ENCODE measurements around the gene TMEM120A. TPM values are rescaled to one million over a fixed set of nuclear protein-coding genes. Genes with fewer than 3 reads are reported as not detected.

The TMEM120A gene
- total RNA-seq, 1 donor from 2014 or later: 34.2 TPM

DNA sequence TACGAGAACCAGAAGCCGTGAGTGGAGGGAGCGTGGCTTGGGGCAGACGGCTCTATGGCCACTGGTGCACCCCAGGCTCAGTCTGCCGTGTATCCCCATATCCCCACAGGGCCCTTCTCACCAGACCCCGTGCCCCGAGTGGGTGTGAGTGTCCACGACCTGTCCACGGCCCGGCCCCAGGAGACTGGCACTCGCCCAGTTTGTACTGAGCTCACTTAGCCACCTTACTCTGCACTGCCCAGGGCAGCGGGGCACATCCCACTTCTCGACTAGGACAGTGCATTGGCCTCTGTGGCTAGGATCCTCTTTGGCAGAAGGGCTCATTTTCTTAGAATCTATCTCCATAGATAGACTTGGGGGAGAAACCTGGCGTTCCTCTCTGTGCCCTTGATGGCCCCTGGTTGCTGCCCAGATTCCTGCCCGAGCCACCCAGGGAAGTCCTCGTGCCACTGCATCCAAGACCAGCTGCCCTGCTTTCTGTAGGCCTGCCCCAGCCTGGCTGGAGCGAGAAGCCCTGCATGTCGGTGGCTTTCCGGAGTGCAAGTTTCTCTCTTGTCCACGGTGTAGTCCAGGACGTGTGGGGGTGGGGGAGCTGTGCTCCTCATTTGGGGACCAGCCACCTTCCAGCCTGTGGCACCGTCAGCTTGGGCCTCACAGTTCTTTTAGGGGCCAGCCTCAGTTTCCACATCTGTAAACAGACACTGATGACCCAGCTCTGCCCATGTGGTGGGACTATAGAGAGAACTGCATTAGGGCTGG lies 11.9 kb downstream of the TMEM120A start:
- Histone ChIP-seq H3K36me3 (ENCODE audit: insufficient read depth, low read length) (no peaks in the 10 kb centered on the region), H3K79me2 (ENCODE audit: insufficient read depth, low read length) (no peaks in the 10 kb centered on the region), H3K4me2 (ENCODE audit: low read length) (no peak overlapping the region), H3K9ac (ENCODE audit: low read length) (no peak overlapping the region), H3K4me1 (ENCODE audit: insufficient read depth, low read length) (no peaks in the 10 kb centered on the region), H3K27ac (ENCODE audit: low read depth, low read length) (no peak overlapping the region), H4K20me1 (ENCODE audit: insufficient read depth, low read length) (peaks cover 9% of the 10 kb centered on the region), H3K9me3 (ENCODE audit: insufficient read depth, low read depth, low read length) (no peaks in the 10 kb centered on the region), H3K27me3 (ENCODE audit: insufficient read depth, low read length) (no peaks in the 10 kb centered on the region), H3K4me3 (ENCODE audit: insufficient read depth, low read depth, low read length) (no peak overlapping the region), H2AFZ (ENCODE audit: low read depth, low read length) (no peak overlapping the region)
- Mint-ChIP-seq H3K27me3 (ENCODE audit: low read depth, unreplicated experiment) (no peaks in the 10 kb centered on the region), H3K36me3 (ENCODE audit: low read depth, unreplicated experiment) (peaks cover 11% of the 10 kb centered on the region), H3K4me1 (ENCODE audit: low read depth, unreplicated experiment) (peaks cover 4% of the 10 kb centered on the region), H3K9me3 (ENCODE audit: unreplicated experiment) (no peaks in the 10 kb centered on the region), H3K4me3 (ENCODE audit: unreplicated experiment) (no peak overlapping the region), H3K27ac (ENCODE audit: unreplicated experiment) (no peak overlapping the region)
- DNase-seq (ENCODE audit: low read depth): no peak
- no peak for TF ChIP-seq CTCF (IDR thresholded peaks at IDR 0.05; ENCODE audit: insufficient read depth, low read depth, low read length)
- TF ChIP-seq EZH2 (IDR thresholded peaks at IDR 0.05; ENCODE audit: insufficient read depth, low read length): no peak
- no peak for FAIRE-seq

DNA sequence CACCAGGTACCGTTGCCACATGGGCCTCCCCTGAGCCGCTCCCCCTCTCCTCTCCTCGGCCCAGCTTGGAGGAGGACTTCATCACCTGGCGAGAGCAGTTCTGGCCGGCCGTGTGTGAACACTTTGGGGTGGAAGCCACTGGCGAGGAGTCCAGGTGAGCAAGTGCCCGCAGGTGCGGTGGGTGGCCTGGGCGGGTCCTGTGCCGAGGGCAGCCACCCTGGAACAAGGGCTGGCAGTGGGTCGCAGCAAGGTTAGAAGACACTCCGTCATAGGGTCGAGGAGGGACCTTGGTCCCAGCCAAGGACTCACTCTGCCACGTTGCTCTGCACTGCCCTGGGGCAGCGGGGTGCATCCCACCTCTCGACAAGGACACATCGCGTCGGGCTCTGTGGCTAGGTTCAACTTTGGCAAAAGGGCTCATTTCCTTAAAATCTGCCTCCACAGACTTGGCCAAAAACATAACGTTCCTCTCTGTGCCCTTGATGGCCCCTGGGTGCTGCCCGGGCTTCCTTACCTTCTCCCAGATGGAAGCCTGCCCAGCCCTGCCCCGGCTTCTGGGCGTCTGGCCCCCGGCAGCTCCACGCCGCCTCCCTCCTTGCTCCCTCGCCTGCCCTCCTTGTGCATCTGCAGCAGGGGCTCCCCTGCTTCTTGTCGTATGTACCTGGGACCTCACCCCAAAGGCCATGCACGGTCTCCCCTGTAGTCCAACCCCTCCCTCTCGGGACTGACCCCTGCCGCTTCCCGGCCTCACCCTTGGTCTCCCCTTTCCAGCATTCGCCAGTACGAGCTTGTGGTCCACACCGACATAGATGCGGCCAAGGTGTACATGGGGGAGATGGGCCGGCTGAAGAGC lies 12.7 kb downstream of the TMEM120A start:
- Mint-ChIP-seq H3K4me3 (ENCODE audit: unreplicated experiment) (no peak overlapping the region), H3K27me3 (ENCODE audit: low read depth, unreplicated experiment) (no peaks in the 10 kb centered on the region), H3K36me3 (ENCODE audit: low read depth, unreplicated experiment) (peaks cover 8% of the 10 kb centered on the region), H3K4me1 (ENCODE audit: low read depth, unreplicated experiment) (peaks cover 4% of the 10 kb centered on the region), H3K27ac (ENCODE audit: unreplicated experiment) (no peak overlapping the region), H3K9me3 (ENCODE audit: unreplicated experiment) (no peaks in the 10 kb centered on the region)
- H3K27ac ChIP-seq (ENCODE audit: low read depth, low read length): no peak overlapping the region
- DNase-seq (ENCODE audit: low read depth): no peak
- no peak for TF ChIP-seq EZH2 (IDR thresholded peaks at IDR 0.05; ENCODE audit: insufficient read depth, low read length)
- TF ChIP-seq CTCF (IDR thresholded peaks at IDR 0.05; ENCODE audit: insufficient read depth, low read depth, low read length): no peak
- no peak overlapping the region for H2AFZ ChIP-seq (ENCODE audit: low read depth, low read length)
- no peak overlapping the region for H3K4me3 ChIP-seq (ENCODE audit: insufficient read depth, low read depth, low read length)
- H3K9ac ChIP-seq (ENCODE audit: low read length): no peak overlapping the region
- H3K4me2 ChIP-seq (ENCODE audit: low read length): no peak overlapping the region
- no peaks in the 10 kb centered on the region for H3K9me3 ChIP-seq (ENCODE audit: insufficient read depth, low read depth, low read length)
- H3K4me1 ChIP-seq (ENCODE audit: insufficient read depth, low read length): no peaks in the 10 kb centered on the region
- H3K27me3 ChIP-seq (ENCODE audit: insufficient read depth, low read length): no peaks in the 10 kb centered on the region
- peaks cover 9% of the 10 kb centered on the region for H4K20me1 ChIP-seq (ENCODE audit: insufficient read depth, low read length)
- no peaks in the 10 kb centered on the region for H3K79me2 ChIP-seq (ENCODE audit: insufficient read depth, low read length)
- no peaks in the 10 kb centered on the region for H3K36me3 ChIP-seq (ENCODE audit: insufficient read depth, low read length)
- FAIRE-seq: no peak

- H3K4me2 ChIP-seq (ENCODE audit: low read length): no peak overlapping the region
- no peak overlapping the region for H3K4me3 ChIP-seq (ENCODE audit: insufficient read depth, low read depth, low read length)
- no peaks in the 10 kb centered on the region for H3K9me3 ChIP-seq (ENCODE audit: insufficient read depth, low read depth, low read length)
- FAIRE-seq (no peak), DNase-seq (ENCODE audit: low read depth) (no peak)
- H4K20me1 ChIP-seq (ENCODE audit: insufficient read depth, low read length): peaks cover 9% of the 10 kb centered on the region
- Mint-ChIP-seq H3K27me3 (ENCODE audit: low read depth, unreplicated experiment) (no peaks in the 10 kb centered on the region), H3K9me3 (ENCODE audit: unreplicated experiment) (no peaks in the 10 kb centered on the region), H3K4me3 (ENCODE audit: unreplicated experiment) (no peak overlapping the region), H3K4me1 (ENCODE audit: low read depth, unreplicated experiment) (peaks cover 4% of the 10 kb centered on the region), H3K36me3 (ENCODE audit: low read depth, unreplicated experiment) (peaks cover 7% of the 10 kb centered on the region), H3K27ac (ENCODE audit: unreplicated experiment) (no peak overlapping the region)
- H3K36me3 ChIP-seq (ENCODE audit: insufficient read depth, low read length): no peaks in the 10 kb centered on the region
- no peak overlapping the region for H2AFZ ChIP-seq (ENCODE audit: low read depth, low read length)
- no peaks in the 10 kb centered on the region for H3K4me1 ChIP-seq (ENCODE audit: insufficient read depth, low read length)
- H3K27me3 ChIP-seq (ENCODE audit: insufficient read depth, low read length): no peaks in the 10 kb centered on the region
- TF ChIP-seq EZH2 (IDR thresholded peaks at IDR 0.05; ENCODE audit: insufficient read depth, low read length): no peak
- TF ChIP-seq CTCF (IDR thresholded peaks at IDR 0.05; ENCODE audit: insufficient read depth, low read depth, low read length): no peak
- no peak overlapping the region for H3K27ac ChIP-seq (ENCODE audit: low read depth, low read length)
- H3K79me2 ChIP-seq (ENCODE audit: insufficient read depth, low read length): no peaks in the 10 kb centered on the region
- no peak overlapping the region for H3K9ac ChIP-seq (ENCODE audit: low read length)
Measured at GRCh38 chr7:75981203-75981452, 13.3 kb downstream of the TMEM120A start.
